Mammary epithelial cell (primary cell): ENCODE measurements around the gene APEH.

Experiments
- CTCF ChIP-seq, 2 donors: IDR thresholded peaks in 1 of 2; conservative IDR thresholded peaks in 1 of 2; 2 replicates each; pipeline ENCODE4 v1.5.1; 2011 to 2012; ENCODE audit warnings: inconsistent platforms in 2 of 2, low read length in 2 of 2, mild to moderate bottlenecking in 2 of 2, control low read depth in 1 of 2, low read depth in 1 of 2; ENCODE audit not compliant: insufficient read depth in 1 of 2; ENCODE audit errors: extremely low read depth in 1 of 2
- EZH2 ChIP-seq: IDR thresholded peaks from 2 replicates; pipeline ENCODE4 v1.6.1; 2012; ENCODE audit warnings: low read length, inconsistent platforms, borderline replicate concordance

GRCh38 chr3:49714728-49715550 is 40.8 kb downstream of the APEH start:
- TF ChIP-seq CTCF (conservative IDR thresholded peaks at IDR 0.05 in 1 of 2, IDR thresholded peaks at IDR 0.05 in 1 of 2; ENCODE audit: extremely low read depth in 1 of 2, insufficient read depth in 1 of 2, low read depth in 1 of 2, low read length in 2 of 2), result no peak
- TF ChIP-seq EZH2, result no peak
